ENCODE results near the gene ZNF593.

Gene ZNF593

DNA sequence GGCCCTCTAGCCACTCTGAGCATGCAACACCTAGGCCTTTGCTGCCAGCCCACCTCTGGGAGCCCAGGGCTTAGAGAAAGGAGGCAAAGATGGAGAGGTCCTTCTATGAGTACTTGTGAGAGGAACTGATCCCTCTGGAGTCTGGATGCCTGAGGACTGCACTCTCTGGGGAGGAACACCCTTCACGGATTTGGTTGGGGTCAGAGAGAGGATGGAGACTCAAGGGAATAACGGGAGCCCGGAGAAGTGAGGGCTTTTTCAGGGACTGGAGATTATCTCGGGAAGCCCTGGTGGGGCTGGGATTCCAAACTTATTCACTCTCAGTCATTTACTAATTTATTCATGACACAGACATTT is 532 bp upstream of the ZNF593 start:
- no peak for DNase-seq (ENCODE audit: low spot score)

DNA sequence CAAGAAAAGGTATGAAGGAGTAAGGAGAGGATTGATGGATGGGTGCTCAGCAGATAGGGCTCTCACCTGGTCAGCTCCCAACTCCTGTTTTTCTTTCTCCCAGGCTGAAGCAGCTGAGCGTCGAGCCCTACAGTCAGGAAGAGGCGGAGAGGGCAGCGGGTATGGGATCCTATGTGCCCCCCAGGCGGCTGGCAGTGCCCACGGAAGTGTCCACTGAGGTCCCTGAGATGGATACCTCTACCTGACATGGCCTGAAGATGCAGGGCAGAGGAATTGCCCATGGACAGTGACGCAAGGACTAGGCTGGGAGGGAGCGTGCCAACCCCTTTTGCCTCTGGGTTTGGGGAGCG is 739 bp downstream of the ZNF593 start:
- DNase-seq (ENCODE audit: low spot score), result no peak

DNA sequence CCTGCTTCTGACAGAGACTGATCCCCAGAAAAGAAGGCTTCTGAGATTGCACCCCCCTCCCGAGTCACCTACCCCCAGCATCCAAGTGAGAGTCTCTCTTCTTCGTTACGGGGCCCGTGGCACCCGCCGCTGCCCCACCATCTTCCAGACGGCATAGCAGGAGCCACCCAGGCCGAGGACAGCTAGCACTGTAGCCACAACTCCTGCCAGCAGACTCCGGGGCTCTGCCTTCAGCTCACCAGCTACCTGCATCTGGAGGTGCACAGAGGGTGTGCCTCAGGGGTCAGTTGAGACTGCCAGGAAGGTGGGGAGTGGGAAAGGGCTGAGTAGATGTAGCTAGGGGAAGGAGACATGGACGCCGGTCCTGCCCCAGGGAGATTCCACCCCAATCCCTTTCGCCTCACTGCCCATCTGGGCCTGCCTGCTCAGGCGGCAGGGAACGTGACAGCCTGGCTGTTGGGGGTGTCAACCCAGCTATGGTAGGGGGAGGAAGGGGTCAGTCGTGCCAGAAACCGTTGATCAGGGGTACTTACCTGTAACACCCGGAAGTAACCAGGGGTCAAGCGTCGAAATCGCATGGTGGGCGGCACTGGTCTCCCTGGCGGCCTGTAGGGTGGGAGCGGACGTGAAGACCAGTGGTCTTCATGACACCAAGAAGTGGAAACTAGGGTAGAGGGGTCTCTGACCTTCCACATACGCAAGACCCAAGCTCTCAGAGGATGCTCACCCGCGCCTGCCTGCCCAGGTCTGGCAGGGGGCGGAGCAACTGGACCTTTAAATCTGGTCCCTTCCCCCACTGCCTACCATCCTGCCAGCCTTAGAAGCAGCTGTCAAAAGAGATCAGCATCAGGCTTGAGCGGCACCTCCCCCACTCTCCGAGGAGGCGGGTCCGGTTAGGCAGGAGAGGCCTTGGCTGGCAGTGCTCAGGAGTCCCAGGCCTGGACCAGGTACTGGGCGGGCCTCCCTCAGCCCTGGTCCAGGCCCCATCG is 1.7 kb downstream of the ZNF593 start, which contains the start of gene ZNF593OS:
TSS of gene ZNF593OS (minus strand) at position 749 of the 989 bp plus-strand sequence. CDS start at position 578, 171 bp downstream.
- no peak for DNase-seq (ENCODE audit: low spot score)

DNA sequence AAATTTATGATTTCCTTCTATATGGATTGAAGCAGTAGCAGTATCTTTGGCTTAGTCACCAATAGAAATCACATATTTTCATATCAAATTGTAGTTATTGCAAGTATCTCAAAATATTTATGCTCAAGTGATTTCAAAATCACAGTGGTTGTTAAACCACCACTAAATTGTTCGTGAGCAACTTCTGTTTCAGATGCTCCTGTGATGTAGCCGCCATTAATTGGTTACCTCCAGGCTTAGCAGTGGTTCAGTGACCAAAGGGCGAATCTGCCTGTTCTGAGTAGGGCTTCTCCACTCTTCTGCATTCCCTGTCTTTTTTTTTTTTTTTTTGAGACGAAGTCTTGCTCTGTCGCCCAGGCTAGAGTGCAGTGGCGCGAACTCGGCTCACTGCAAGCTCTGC is 5.6 kb downstream of the ZNF593 start:
- no peak for DNase-seq (ENCODE audit: low spot score)

DNA sequence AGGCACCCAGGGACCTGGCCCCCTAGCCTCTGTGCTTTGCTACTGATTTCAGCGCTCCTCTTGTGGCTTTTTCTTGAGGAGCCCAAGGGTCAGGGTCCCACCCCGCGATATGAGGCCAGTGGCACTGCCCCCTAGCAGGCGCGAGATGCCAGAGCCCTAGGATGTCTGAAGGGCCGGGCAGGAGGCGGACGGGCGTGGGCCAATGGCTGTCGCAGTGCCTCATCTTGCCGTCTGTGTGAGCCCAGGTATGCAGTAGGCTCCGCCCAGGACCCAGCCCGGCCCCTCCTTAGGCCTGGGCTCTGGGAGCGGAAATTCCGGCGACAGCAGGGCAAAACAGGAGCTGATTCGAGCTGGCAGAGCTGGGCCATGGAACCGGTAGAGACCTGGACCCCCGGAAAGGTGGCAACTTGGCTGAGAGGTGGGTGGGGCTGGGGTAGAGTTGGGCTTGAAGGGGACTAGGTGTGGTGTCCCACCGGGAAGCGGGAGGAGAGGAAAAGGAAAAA is 7.5 kb downstream of the ZNF593 start, which contains the start of gene CNKSR1:
TSS of gene CNKSR1 (plus strand) at position 310 of the 503 bp plus-strand sequence. CDS start at position 367, 57 bp downstream.
- DNase-seq (ENCODE audit: low spot score), result no peak

DNA sequence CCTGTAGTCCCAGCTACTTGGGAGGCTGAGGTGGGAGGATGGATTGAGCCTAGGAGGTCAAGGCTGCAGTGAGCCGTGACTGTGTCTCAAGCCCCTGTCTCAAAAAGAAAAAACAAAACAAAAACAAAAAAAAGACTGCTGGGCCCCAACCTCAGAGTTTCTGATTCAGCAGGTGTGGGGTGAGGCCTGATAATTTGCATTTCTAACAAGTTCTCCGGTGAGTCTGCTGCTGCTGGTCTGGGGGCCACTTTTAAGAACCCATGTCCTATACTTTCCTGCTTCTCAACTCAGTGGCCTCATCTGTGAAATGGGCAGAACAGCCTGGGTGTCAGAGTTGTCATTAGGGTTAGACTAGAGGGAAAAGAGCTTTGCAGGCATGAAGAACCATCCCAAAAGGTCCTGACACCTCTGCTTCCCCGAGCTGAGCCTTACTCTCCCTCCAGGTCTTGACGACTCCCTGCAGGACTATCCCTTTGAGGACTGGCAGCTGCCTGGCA is 10.3 kb downstream of the ZNF593 start:
- no peak for DNase-seq (ENCODE audit: low spot score)

DNA sequence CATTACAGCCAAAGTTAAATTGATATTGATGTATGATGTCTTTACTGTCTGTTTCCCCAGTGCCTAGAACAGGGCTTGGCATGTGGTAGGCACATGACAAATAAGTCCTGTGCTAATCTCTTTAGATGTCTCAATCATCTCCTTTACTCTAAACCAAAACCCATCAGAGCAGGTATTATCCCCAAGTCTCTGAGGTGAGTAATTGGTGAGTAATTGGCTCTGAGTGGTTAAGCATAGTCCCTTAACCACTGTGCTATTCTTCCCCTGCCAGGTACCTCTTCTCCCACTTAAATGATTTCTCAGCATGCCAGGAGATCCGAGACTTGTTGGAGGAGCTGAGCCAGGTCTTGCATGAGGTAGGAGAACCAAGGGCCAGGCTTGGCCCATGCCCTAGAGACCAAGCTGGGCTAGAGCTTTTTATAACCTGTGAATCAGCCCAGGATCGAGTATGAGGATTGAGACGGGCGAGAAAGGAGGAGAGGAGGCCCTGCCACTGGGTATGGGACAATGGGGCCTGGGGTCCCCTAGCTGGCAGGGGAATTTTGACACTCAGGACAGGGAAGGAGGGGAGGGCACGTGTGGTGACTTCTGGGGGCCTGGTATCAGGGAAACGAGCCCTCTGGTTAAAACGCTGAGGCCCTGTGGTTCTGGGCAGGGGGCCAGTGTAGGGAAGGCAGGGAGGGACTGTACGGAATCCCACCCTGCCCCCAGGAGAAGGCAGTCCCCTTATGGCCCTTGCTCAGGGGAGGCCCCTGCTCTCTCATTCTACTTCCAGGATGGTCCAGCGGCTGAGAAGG is 12.1 kb downstream of the ZNF593 start:
- DNase-seq (ENCODE audit: low spot score), result no peak

DNA sequence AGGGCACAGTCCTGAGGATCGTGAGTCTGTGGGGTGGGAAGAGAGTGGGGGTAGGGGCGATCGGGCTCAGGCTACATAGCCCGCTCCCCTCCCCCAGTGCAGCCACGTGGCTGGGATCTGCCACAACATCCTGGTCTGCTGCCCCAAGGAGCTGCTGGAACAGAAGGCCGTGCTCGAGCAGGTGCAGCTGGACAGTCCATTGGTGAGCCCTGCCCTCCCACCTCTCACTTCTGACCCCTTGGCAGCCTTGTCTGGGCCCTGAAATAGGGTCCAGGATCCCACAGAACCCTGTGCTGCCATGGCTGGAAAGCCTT is 12.6 kb downstream of the ZNF593 start:
- DNase-seq (ENCODE audit: low spot score), result no peak

DNA sequence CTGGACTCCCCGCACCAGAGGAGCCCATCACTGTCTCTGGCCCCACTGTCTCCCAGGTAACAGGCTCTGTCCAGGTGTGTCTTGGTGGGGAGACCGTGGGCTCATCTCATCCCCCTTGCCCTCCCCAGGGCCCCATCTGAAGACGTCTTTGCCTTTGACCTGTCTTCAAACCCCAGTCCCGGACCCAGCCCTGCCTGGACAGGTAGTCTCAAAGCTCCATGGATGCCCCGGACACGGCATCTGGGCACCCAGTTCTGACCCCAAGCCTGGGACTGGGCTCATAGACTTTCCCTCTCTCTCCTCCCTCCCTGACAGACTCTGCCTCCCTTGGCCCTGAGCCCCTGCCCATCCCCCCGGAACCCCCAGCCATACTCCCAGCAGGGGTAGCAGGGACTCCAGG is 14.4 kb downstream of the ZNF593 start:
- DNase-seq (ENCODE audit: low spot score), result no peak

DNA sequence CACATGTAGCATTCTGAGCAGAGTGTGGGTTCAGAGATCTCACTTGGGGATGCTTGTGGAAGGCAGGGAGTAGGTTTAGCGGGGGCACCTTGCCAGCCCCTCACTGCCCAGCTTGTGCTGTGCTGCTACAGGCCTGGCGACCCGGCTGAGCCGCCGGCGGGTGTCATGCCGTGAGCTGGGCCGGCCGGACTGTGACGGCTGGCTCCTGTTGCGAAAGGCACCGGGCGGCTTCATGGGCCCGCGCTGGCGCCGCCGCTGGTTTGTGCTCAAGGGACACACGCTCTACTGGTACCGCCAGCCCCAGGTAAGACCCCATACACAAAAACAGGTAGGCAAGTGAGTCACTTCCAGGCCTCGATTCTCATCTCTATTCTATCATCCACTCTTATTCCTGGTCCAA is 15.2 kb downstream of the ZNF593 start:
- DNase-seq (ENCODE audit: low spot score), result no peak

DNA sequence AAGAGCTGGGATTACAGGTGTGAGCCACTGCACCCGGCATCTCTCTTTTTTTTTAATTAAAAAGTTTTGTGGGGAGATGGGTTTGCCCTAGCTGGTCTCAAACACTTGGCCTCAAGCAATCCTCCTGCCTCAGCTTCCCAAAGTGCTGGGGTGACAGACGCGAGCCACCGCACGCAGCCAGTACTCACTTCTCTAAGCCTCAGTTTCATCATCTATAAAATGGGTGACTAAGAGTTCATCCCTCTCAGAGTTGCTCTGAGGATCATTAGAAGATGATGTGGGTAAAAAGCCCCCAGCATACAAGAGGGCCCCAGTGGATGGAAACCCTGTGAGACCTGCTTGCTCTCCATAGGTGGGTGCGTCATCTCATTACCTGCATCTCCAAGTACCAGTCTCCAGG is 18.2 kb downstream of the ZNF593 start:
- no peak for DNase-seq (ENCODE audit: low spot score)

DNA sequence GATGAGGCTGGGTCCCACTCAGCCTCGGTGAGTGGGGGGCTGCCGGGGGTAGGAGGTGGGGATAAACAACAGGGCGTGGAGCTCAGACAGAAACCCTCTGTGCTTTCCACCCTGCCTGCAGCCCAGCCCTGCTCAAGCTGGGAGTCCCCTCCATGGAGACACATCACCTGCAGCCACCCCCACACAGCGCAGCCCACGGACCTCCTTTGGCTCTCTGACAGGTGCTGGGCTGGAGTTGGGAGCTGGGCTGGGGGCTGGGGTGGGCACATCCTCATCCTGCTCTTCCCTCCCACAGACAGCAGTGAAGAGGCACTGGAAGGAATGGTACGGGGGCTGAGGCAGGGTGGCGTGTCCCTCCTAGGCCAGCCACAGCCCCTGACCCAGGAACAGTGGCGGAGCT is 18.8 kb downstream of the ZNF593 start:
- no peak for DNase-seq (ENCODE audit: low spot score)

DNA sequence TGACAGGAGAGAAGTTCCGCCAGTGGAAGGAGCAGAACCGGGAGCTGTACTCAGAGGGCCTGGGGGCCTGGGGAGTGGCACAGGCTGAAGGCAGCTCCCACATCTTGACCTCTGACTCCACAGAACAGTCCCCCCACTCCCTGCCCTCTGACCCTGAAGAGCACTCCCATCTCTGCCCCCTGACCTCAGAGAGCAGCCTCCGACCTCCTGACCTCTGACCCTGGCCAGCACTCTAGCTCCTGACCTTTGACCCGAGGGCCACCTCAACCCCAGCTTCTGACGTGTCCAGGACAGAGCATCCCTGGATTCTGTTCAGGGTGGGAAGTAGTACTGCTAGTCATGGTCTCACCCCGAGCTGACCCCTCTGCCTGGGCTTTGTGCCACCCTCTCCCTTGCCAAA is 19.6 kb downstream of the ZNF593 start:
- DNase-seq (ENCODE audit: low spot score), result no peak

DNA sequence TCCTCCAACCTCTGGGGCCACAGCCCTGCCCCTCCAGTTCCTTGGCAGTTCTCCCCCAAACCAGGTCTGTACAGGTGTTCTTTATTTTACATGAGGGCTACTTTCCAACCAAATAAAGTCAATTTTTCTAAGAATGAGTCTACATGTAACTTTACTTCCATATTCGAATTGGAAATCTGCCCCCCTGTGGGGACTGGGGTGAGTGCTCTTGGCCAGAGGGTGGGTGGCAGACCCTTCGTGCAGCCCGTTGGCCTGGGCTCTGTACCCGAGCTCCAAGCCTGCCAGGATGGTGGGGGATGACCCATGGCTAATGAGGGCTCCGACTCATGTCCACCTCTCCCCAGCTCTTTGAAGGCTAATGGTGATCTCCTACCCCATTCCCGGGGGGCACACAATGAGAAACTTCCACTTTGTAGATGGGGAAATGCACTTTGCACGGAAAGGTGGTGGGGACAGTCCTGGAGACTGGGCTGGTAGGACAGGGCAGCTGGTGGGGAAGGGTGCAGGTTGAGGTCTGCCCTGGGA is 20.1 kb downstream of the ZNF593 start:
- DNase-seq (ENCODE audit: low spot score), result no peak

DNA sequence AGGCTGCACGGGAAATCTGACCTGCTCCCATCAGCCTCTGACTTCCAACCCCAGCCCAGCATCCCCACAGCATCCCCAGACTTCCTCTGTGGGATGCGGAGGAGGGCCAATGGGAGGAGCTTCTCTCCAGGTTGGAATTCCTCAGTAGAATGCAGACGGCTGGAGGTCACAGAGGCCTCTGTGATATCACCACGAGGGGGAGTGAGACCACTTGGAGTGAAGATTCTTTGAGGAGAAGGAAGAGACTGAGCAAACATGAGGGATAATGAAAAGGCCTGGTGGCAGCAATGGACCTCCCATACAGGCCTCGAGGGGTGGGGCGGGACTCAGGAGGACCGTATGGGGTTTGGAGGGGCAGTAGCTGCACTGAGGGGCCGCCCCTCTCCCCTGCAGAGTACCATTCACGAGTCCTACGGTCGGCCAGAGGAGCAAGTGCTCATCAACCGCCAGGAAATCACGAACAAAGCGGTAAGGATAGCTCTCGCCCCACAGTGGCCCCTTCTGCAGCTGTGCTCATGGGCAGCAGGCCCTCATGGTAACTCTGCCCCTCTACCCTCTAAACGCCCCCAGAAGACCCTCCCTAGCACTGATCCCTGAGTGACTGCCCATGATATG is 20.8 kb downstream of the ZNF593 start, which contains the start of gene CATSPER4:
TSS of gene CATSPER4 (plus strand) at position 230 of the 615 bp plus-strand sequence. CDS start at position 256, 26 bp downstream.
- DNase-seq (ENCODE audit: low spot score), result peak; percentile 47

DNA sequence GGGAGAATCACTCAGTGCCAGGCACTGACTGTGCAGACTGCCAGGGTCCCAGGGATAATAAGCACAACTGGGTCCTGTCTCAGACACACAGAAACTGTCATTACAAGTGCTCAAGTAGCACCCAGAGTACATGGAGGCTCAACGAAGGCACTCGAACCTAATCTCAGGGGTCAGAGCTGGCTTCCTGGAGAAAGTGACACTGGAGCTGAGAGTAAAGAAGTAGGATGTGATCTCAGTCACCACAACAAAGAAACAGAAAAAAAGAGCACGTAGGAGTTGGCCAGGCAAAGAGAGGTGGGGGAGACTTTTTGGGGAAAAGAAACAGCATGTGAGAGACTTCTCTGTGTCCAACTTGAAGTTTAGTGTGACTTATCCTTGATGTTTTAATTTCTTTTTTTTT is 22.0 kb downstream of the ZNF593 start:
- no peak for DNase-seq (ENCODE audit: low spot score)

DNA sequence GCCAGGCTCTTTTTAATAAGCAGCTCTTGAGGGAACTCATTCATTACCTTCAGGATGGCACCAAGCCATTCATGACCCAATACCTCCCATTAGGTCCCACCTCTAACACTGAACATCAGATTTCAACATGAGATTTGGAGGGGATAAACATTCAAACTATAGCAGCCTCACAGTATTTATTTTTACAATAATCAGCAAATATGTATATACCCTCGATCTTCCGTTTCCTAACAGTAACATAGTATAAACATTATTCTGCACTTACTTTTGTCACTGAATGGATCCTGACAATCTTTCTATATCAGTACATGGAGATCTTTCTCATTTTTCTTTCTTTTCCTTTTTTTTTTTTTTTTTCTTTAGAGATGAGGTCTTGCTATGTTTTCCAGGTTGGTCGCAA is 26.1 kb downstream of the ZNF593 start:
- DNase-seq (ENCODE audit: low spot score), result no peak

DNA sequence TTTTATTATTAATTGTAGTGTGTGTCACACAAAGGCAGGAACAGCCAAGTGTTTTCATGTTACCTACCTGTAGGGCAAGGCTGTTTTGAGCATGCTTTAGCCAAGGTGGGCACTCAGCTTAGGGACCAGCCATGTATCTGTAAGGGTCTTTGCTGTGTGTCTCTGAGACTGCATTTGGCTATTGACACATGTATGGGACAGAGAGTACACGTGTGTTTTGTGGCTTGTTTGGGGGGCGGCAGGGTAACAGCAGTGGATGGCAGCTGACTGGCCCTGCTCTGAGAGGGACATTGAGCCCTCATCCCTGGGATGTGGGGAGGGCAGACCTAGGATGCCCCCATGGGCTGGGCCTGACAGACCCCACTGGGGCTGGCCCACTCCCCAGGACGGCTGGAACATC is 27.6 kb downstream of the ZNF593 start:
- DNase-seq (ENCODE audit: low spot score), result no peak

DNA sequence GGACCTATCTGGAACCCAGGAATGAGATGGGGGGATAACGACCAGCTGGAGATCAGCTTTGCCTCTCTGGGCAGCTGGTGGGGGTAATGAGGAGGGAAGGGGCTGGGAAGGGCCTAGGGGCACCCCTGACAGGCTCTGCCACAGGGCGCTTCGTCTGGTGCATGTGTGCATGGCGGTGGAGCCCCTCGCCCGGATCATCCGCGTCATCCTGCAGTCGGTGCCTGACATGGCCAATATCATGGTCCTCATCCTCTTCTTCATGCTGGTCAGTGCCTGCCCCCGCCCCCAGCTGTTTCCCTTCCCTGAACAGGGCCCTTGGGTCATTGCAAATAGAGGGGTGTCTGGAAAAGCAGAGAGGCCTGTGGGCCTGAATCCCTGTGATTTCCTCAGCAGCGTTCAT is 28.1 kb downstream of the ZNF593 start:
- no peak for DNase-seq (ENCODE audit: low spot score)

DNA sequence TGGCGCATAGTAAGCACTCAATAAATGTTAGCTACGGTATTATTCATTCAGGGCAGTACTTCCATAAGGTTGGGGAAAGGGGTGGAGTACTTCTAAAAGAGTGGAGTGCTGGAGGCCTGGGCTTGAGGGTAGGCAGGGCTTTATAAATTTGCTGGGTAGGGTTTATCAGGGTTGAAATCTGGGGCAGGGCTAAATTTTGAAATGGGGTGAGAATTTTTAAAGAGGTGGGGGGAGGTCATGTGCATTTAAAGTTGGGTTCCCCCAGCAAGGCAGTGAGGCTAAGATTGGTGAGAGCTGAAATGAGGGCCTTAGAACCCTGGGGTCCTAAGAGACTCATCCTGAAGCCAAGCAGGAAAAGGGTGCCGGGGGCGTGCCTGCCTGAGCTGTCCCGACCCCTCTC is 30.7 kb downstream of the ZNF593 start:
- no peak for DNase-seq (ENCODE audit: low spot score)

DNA sequence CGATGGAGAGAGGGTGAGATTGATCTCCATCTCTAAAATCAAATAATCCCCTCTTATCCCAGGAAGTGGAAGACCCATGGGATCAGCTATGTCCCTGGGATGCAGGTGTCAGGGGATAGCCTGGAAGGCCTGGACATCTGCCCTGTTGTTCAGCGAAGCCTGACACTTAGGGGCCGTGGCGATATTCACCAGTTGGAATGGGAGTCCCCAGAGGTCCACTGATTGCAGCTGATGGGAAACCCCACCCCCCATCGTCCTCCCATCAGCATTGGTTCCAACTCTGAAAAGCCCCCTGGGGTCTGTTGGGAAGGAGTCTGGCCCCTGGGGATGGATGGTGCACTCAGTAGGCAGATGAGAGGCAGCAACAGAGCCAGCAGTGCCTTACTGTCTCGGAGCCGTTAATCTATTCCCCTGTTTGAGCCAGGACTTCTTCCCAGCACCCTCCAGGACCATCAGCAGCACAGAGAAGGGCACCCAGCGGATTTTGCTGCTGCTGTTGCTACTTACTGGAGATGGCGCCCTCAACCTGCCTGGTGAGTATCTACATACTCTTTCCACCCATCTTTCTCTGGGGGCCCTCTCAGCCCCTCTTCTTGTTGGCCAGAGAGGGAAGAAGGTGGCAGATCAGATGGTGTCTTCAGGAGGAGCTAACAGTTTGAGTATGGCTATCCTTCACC is 34.1 kb downstream of the ZNF593 start:
- DNase-seq (ENCODE audit: low spot score), result no peak

All from COLO829 (cell line).